AG09319 (cell line): ENCODE measurements around the gene TOR1AIP1.

Experiments used
- DNase-seq: peaks from one replicate; pipeline ENCODE4 v3.0.0-alpha.2; 2010; ENCODE audit warnings: low read depth; ENCODE audit errors: extremely low read depth
- TF ChIP-seq, protein P1 (sequence below): IDR thresholded peaks from 2 replicates; pipeline ENCODE4 v1.5.1; 2011; ENCODE audit warnings: low read depth, mild to moderate bottlenecking, inconsistent platforms, low read length, moderate library complexity

TOR1AIP1 gene

DNA sequence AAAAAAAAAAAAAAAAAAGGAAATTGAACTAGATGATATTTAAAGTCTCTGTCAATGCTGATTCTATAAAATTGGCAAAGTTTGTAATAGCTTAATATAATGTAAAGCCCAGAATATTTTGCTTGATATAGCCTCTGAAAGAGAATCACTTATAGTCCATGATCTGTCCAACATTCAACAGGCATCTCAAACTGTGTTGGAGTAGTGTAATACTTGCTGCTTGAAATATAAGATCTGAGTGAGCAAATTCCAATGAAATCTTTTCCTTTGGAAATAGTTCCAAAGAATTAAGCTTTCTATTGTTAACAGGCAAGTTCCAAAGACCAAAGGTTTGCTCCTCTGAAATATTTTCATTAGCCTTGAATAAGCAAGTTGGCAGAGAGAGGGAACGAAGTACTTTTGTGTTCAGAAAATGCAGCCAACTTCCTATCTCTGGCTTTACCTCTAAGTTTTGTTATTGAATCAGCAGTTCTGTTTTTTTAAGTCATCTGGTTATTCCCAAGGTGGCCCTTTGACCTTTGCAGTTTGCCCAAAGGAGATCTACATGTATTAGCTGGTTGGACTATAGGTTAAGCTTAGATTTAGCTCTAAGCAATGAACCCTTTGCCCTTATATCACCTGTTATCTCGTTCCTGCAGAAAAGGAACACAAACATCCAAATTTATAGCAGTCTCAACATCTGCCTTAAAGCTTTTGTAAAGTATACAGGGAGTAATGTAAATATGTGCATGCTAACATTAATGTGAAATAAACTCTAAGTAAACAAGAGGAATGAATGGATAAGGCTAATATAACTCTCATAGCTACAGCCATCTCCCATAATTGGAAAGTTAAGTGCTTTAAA, 48.1 kb downstream of the TOR1AIP1 start:
- TF ChIP-seq, protein P1, sequence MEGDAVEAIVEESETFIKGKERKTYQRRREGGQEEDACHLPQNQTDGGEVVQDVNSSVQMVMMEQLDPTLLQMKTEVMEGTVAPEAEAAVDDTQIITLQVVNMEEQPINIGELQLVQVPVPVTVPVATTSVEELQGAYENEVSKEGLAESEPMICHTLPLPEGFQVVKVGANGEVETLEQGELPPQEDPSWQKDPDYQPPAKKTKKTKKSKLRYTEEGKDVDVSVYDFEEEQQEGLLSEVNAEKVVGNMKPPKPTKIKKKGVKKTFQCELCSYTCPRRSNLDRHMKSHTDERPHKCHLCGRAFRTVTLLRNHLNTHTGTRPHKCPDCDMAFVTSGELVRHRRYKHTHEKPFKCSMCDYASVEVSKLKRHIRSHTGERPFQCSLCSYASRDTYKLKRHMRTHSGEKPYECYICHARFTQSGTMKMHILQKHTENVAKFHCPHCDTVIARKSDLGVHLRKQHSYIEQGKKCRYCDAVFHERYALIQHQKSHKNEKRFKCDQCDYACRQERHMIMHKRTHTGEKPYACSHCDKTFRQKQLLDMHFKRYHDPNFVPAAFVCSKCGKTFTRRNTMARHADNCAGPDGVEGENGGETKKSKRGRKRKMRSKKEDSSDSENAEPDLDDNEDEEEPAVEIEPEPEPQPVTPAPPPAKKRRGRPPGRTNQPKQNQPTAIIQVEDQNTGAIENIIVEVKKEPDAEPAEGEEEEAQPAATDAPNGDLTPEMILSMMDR = no peak
- DNase-seq = no peak

DNA sequence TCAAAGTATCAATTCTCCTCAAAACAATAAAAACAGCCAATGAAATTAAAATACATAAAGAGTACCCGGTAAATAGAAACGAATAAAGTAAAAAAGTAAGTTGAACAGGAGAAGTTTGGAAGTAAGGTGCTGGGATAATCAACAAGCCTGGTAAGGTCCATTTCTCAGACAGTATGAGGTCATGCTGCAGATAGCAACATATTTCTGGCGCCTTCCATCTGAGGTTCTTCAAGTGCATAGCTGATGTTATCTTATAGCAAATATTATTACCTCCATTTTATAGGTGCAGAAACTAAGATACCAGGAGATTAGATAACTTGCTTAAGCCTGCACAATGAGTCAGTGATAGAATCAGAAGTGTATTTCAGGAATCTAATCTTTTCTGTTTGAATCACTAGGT, 48.8 kb downstream of the TOR1AIP1 start:
- no peak for DNase-seq
- TF ChIP-seq, protein P1 = no peak

DNA sequence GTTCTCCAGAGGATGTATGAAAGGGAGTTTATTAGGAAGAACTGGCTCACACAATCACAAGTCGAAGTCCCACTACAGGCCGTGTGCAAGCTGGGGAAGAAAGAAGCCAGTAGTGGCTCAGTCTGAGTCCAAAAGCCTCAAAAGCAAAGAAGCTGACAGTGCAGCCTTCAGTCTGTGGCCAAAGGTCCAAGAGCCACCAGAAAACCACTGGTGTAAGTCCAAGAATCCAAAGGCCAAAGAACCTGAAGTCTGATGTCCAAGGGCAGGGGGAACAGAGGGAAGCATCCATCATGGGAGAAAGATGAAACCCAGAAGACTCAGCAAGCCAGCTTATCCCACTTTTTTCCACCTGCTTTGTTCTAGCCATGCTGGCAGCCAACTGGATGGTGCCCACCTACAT, 51.1 kb downstream of the TOR1AIP1 start:
- no peak for DNase-seq
- TF ChIP-seq, protein P1 = no peak

DNA sequence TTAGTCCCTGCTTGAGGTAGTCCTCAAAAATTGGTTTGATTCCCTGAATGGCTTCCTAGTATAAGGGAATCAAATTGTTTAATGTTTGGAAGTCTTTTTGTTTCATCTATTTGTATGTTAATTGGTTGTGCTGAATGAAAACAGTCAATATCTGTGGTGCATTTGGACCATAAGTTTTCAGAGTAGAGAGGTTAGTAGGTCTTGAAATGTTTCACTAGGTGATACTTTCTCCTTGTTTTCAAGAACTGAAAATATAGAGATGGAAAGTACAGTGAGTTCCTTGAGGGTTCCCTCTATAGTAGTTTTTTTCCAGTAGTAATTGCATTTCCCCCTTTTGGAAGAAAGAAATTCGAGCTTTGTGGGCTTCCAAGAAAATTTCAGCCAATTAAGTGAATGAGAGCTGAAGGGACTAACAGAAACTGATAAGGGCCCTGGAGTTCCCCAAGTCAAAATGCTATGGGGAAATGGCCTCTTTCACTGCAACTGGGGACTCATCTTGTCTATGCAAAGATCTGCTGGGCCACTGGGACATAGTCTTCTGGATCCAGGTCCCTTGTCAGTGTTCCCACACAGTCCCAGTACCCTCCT, 53.9 kb downstream of the TOR1AIP1 start:
- no peak for DNase-seq
- TF ChIP-seq, protein P1 = no peak

DNA sequence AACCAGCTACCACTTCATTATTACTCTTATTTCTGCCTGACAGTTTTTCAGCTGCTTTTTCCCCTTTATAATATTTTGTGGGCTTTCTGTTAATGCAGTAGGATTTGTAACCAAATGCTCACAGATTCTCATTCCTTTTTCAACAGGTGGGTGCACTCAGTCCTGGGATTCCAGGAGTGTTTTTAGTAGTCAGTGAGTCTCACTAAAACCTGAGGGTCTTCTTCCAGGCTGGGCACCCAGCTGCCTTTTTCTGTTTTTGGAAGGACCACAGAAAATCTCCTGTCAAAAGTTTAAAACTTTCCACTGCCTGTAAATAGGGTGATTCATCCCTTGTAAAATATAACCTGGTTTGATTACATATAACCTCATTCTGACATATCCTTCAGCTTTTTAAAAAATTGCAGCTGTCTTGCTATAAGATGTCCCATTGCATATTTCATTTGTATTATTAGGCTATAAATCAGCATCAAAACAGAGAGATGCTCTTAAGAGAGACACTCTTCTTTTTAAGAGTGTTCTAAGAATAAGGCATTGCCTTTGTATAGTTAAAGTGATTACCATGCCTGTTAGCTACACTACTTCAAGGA, 55.7 kb downstream of the TOR1AIP1 start:
- TF ChIP-seq, protein P1 = no peak

DNA sequence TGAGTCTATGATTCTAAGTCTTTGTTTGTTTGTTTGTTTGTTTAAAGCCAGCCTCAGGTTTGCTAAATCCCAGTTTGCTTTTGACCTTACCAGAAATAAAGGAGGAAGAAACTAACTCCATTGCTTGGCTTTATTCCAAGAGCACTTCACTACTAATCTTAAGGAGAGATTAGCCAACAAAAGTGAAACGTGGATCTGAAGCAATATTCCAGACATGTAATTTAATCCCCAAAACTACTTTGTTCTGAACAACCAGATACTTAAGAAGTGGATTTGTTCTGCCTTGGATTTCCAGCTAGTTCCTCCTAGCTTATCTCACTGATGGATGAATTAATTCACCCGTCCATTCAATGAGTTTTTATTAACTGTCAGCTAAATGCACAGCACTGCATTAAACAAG, 56.7 kb downstream of the TOR1AIP1 start:
- no peak for DNase-seq
- TF ChIP-seq, protein P1 = no peak

More for the DNA sequence above, 55.7 kb downstream of the TOR1AIP1 start:
- no peak for DNase-seq

DNA sequence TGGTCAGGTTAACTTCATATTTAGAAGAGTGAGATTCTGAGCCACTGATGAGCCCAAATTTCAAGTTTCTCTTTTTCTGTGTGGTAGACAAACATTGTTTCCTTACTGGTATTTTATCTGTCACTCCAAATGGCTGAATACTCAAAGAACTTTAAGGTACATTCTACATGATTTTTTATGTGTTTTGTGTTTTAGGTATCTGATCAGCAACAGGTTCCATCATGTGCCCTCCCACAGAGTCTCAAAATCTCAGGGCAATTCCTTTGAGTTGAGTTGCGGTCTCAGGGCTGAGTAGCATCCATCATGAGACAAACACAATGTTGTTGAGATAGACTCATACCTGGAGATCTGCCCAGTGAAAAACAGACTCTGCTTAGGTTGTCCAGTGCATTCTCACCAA, 57.9 kb downstream of the TOR1AIP1 start:
- TF ChIP-seq, protein P1 = no peak

More for the DNA sequence above, 57.9 kb downstream of the TOR1AIP1 start:
- DNase-seq = no peak
